ENCODE measurements around the gene ARHGEF16.

ARHGEF16 gene

GRCh38 chr1:3456964-3457909 lies 2.8 kb downstream of the ARHGEF16 start:
- no peak for DNase-seq (ENCODE audit: low spot score)

GRCh38 chr1:3457910-3458883 lies 3.7 kb downstream of the ARHGEF16 start:
- DNase-seq (ENCODE audit: low spot score), result no peak

DNA sequence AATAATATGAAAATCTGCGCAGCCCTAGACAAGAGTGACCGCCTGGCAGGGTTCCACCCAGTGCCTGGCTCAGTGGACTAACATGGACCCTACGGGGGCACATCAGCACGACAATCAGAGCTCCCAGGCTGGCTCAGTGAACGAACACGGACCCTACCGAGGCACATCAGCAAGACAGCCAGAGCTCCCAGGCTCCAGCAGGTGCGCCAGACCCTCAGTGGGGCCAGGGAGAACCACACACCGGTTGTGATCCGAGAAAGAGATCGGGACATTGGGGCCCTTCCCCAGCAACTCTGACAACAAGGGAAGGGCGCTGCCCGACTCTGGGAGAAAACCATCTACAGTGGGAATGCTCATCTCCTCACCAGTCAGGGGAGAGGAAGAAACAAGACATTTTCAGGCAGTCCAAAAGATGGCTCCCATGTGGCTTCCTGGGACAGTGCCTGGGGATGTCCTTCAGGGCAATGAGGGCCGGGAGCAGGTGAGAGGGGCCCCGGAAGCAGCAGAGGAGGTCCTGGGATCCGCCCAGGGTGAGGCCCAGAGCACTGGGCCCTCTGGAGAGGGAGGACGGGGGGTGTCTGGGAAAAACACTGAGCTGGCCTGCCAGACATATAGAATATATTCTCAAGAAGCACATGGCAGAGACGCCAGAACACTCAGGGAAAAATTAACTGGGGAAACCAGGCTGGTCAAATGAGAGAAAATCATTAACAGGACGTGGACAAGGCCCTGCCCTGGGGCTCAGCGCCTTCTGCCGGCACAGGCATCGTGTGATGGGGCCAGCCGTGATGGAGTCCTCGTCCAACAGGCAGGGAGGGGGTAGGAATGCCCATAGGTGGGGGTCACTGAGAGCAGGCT lies 4.8 kb downstream of the ARHGEF16 start:
- DNase-seq (ENCODE audit: low spot score), result no peak

DNA sequence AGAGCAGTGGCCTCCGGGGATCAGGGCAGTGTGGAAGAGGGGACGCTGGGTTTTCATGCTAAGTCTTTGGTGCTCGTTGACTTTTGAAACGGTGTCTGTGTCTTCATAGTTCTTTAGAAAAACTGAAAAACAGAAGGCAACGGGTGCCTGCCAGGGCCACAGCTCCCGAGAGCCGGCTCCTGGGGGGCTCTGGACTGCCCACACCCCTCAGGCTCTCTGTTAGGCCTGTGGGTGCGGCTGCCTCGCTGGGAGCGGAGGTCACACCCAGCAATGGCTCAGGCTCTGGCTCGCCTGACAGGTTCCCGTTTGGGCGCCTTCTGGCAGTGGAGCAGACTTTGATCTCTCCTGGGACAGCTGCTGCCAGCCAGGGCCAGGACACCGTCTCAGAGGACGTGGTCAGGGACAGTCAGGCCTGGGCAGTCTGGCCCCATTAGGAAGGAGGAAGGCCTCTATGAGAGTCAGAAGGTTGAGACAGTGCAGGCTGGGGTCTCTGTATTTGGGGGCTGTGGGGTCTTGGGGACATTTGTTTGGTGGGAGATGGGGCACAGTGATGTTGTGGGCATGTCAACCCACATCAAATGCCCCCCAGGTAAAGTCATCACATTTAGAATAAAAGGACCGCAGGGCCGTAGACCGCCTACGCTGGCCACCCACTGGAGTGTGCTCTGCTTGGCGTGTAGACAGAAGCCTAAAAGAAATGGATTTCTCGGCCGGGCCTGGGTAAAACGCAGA lies 5.6 kb downstream of the ARHGEF16 start:
- no peak for DNase-seq (ENCODE audit: low spot score)

GRCh38 chr1:3460672-3461131 lies 6.2 kb downstream of the ARHGEF16 start:
- no peak for DNase-seq (ENCODE audit: low spot score)

DNA sequence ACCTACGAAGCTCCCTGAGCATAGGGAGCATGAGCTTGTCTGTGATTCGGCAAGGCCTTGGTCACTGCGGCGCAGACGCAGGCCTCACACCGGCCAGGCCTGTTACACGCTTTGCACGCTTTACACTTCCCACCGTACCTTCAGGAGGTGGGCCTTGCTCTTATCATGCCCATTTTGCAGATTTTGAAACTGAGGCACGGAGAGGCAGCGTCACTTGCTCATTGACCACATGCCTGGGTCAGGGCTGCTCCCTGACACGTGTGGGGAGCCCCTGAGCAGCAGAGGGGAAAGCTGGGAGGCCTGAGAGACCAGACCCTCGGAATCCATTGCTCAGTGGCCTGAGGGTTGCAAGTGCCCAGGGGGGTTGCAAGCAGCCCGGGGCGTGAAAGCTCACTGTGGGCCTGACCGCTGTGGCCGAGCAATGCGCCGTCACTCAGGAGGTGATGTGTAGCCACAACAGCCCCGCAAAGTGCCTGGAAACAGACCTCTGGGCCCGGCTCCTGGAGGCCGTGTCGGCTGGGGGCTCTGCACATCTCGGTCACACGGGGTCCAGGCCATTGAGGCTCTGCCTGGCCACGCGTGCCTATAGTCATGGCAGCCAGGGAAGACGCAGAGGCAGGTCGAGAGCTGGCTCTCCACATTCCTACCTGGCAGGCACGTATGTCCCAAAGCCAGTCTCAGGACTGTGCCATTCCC lies 6.9 kb downstream of the ARHGEF16 start:
- no peak for DNase-seq (ENCODE audit: low spot score)

DNA sequence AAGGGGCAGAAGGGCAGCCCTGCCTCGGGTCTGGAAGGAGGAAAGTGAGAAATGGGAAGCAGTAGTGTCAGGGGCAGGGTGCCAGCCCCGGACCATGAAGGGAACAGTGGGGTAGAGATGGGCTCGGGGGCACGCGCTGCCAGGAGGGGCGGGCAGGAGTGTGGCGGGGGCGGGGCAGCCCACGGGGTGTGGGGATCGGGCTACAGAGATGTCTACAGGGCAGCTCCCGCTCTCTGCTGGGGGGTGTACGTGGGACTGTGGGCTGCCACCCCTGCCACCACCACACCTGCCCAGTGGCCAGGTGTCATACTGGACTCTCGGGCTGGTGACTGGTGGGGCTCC lies 7.4 kb downstream of the ARHGEF16 start:
- DNase-seq (ENCODE audit: low spot score), result no peak

GRCh38 chr1:3462356-3463012 lies 8.0 kb downstream of the ARHGEF16 start:
- DNase-seq (ENCODE audit: low spot score), result no peak

DNA sequence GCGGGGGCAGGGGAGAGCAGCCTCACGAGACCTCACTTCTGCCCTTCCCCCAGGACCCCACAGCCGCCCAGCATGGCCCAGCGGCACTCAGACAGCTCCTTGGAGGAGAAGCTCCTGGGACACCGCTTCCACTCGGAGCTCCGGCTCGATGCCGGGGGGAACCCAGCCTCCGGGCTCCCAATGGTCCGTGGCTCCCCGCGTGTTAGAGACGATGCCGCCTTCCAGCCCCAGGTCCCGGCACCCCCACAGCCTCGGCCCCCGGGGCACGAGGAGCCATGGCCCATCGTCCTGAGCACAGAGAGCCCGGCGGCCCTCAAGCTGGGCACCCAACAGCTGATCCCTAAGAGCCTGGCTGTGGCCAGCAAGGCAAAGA lies 8.5 kb downstream of the ARHGEF16 start:
- DNase-seq (ENCODE audit: low spot score), result no peak

DNA sequence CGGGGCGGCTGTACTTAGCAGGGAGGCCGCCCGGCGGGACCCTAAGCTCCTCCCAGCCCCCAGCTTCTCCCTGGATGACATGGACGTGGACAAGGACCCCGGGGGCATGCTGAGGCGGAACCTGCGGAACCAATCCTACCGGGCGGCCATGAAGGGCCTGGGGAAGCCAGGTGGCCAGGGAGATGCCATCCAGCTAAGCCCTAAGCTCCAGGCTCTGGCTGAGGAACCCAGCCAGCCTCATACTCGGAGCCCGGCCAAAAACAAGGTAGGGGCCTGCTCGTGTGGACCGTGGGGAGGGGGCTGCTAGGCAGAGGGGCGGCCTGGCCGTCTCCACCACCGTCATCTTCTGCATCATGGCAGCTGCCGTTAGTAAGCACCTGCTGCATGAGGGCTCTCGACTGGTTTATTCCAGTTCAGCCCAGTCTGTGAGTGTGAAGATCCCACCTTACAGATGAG lies 9.0 kb downstream of the ARHGEF16 start:
- no peak for DNase-seq (ENCODE audit: low spot score)

DNA sequence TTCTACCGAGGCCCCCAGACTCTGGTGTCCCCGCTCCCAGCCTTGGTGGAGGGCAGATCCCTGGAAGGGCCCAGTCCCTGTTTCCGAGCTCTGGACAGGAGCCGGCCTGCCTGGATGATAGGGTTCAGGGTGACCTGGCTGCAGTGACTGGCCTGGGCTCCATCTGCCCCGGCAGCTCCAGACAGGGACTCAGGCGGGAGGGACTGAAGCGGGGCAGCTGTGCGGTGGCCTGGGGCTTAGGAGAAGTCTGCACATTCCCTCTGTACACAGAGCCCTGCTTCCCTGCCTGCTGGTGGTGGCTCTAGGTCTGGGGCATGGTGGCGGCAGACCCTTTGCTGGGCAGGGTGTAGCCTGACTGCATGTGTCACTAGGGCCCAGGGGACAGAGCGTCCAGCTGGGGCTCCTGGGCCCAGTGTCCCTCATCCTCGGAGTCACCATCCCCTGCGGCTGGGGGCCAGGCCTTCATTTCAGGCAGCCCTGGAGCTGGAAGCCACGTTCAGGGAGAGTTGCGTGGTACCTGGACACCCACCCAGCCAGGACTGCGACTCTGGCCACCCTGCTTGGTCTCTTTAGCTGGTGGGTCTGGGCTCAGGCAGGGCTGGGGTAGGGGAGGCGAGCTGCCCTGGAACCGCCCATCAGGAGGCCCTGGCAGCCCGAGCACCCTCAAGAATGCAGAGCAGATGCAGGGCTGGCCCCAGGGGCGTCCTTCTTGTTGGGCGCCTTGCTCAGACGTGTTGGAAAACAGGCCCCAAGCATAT lies 9.6 kb downstream of the ARHGEF16 start:
- no peak for DNase-seq (ENCODE audit: low spot score)

DNA sequence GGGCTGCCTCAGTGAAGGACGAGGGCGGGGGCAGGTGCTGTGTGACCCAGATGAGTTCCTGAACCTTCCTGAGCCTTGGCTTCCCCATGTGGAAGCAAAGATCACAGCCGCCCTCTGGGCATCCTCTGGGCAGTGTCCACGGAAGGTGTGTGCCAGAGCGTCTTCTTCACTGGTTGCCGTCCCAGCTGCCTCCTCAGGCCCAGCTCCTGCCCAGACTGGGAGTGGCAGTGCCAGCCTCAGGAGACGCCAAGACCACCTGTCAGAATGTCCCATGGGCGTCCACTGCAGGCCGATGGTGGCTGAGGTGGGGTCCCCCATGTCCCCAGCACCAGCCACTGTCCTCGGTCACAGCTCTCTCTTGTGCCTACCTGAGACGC lies 10.2 kb downstream of the ARHGEF16 start:
- no peak for DNase-seq (ENCODE audit: low spot score)

- DNase-seq (ENCODE audit: low spot score), result no peak
Measured at GRCh38 chr1:3465091-3465934, 10.8 kb downstream of the ARHGEF16 start.

DNA sequence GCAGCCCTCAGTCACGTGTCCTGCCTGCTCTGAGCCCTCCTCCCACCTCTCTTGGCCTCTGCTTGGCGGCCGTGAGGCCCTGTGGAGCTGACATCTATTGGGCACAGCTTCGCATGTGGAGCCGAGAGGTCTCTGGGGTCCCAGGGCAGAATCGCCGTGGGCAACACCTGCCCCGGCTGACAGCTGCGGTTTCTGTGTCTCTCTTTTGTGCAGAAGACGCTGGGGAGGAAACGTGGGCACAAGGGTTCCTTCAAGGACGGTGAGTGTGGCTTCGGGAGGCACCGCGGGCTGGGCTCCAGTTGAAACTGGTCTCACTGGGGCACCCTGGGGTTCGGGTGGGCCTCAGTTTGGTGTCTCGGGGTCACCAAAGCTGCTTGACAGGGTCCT lies 11.5 kb downstream of the ARHGEF16 start:
- DNase-seq (ENCODE audit: low spot score), result no peak

DNA sequence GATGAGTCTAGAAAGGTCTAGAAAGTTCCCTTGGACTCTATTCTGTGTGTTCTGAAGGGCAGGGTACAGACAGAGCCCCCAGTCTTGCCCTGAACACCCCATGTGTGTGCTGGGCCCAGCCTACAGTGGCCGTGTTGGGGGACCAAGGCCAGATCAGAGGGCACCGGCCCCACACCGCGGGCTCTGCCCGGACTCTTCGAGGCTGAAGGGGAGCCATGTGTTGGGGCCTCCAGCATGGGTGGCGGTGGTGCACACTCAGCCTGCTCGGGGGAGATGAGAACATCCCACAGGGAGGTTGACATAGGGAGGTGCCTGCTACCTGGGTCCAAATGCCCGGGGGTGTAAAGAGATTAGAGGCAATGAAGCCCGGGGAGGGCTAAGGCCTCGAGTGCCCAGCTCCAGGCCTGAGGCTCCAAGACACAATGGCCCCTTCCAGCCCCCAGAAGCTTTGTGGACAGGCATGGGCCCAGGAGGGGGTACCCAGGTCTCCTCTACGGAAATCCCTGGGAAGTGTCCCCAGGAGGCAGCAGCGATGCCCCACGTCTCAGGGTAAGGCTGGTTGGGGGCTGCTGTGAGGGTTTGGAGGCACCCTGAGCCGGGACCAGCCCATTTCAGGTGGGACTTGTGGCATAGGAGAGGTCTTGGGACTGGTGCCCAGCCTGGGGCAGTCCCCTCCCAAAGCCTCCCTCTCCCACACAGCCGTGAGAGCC lies 12.1 kb downstream of the ARHGEF16 start:
- DNase-seq (ENCODE audit: low spot score), result no peak

GRCh38 chr1:3467096-3468036 lies 12.9 kb downstream of the ARHGEF16 start:
- DNase-seq (ENCODE audit: low spot score), result no peak

Data from AG08395 (cell line).